Measurements from ENCODE around the gene CSF3. TPM values are rescaled to one million over a fixed set of nuclear protein-coding genes. Genes with fewer than 3 reads are reported as not detected.

Gene CSF3
- total and polyA plus RNA-seq, 2 of the 13 experiments (the other 11 are each of a cell fraction or from before 2014, with no cell fraction given): 0.09 TPM; not detected in 1

GRCh38 chr17:39980351-39981206 lies 34.7 kb upstream of the CSF3 start, which contains the start of gene PSMD3 (continued):
- peak; percentile 92 for TF ChIP-seq KLF15 (CRISPR knock-in tag; IDR thresholded peaks at IDR 0.05; ENCODE audit: borderline replicate concordance)
- TF ChIP-seq ZBTB2 (CRISPR knock-in tag; IDR thresholded peaks at IDR 0.05; ENCODE audit: low read depth): peak; percentile 91
- peak; percentile 61 to 70; a peak in 2 of 4 replicates for TF ChIP-seq EP300 (IDR thresholded peaks at IDR 0.05; ENCODE audit: low read depth in 2 of 2, low read length in 2 of 2)
- TF ChIP-seq EP300 (CRISPR knock-in tag; IDR thresholded peaks at IDR 0.05; ENCODE audit: borderline replicate concordance): peak; percentile 82
- peak; percentile 69; the same call in 1 of the 2 replicates for TF ChIP-seq CERS6 (CRISPR knock-in tag; IDR thresholded peaks at IDR 0.05)
- TF ChIP-seq ZNF33A (CRISPR knock-in tag; IDR thresholded peaks at IDR 0.05; ENCODE audit: borderline replicate concordance): no peak
- TF ChIP-seq RARA (CRISPR knock-in tag; IDR thresholded peaks at IDR 0.05): peak; percentile 77
- TF ChIP-seq RXRA (CRISPR knock-in tag; IDR thresholded peaks at IDR 0.05): peak; percentile 89
- 0 out of 2 replicates have a peak, but pooled peaks have one; percentile 77 for TF ChIP-seq SMAD9 (CRISPR knock-in tag; IDR thresholded peaks at IDR 0.05)
- no peak for TF ChIP-seq ATM (IDR thresholded peaks at IDR 0.05; ENCODE audit: borderline replicate concordance)
- TF ChIP-seq MAFK (conservative IDR thresholded peaks at IDR 0.05 in 1 of 2, IDR thresholded peaks at IDR 0.05 in 1 of 2; ENCODE audit: low read length in 2 of 2): peak in 1 of 2 experiments; percentile 80; a peak in 2 of 4 replicates
- TF ChIP-seq THAP11 (CRISPR knock-in tag; IDR thresholded peaks at IDR 0.05): peak; percentile 97
- TF ChIP-seq ZBTB38 (CRISPR knock-in tag; IDR thresholded peaks at IDR 0.05): peak; percentile 89
- TF ChIP-seq ZNF792 (CRISPR knock-in tag; IDR thresholded peaks at IDR 0.05): peak; percentile 96
- peak; percentile 83 for TF ChIP-seq ZNF317 (CRISPR knock-in tag; IDR thresholded peaks at IDR 0.05)
- TF ChIP-seq REST (IDR thresholded peaks at IDR 0.05; ENCODE audit: borderline replicate concordance in 1 of 2, low read depth in 1 of 2, low read length in 2 of 2): peak in 1 of 2 experiments; percentile 59; a peak in 1 of 4 replicates
- TF ChIP-seq ZNF501 (CRISPR knock-in tag; IDR thresholded peaks at IDR 0.05): peak; percentile 99
- no peak for TF ChIP-seq ZNF691 (CRISPR knock-in tag; IDR thresholded peaks at IDR 0.05; ENCODE audit: borderline replicate concordance, low read depth)
- TF ChIP-seq ZNF263 (CRISPR knock-in tag; IDR thresholded peaks at IDR 0.05): peak; percentile 96
- no peak for TF ChIP-seq PCBP2 (optimal IDR thresholded peaks at IDR 0.05; ENCODE audit: low read depth, low read length, poor library complexity, severe bottlenecking)
- TF ChIP-seq FOXA1 (IDR thresholded peaks at IDR 0.05): no peak
- TF ChIP-seq FOXA1 (CRISPR knock-in tag; IDR thresholded peaks at IDR 0.05): peak; percentile 90
- TF ChIP-seq PTBP1 (IDR thresholded peaks at IDR 0.05; ENCODE audit: low read depth, low read length, poor library complexity, severe bottlenecking): peak; percentile 80

Data from HepG2 (cell line).